ENCODE results near the gene CECR2. TPM values are rescaled to one million over a fixed set of nuclear protein-coding genes. Genes with fewer than 3 reads are reported as not detected.

CECR2 gene
- total RNA-seq, 3 donors from 2014 or later, result 0.32 to 0.66 (median 0.44) TPM

DNA sequence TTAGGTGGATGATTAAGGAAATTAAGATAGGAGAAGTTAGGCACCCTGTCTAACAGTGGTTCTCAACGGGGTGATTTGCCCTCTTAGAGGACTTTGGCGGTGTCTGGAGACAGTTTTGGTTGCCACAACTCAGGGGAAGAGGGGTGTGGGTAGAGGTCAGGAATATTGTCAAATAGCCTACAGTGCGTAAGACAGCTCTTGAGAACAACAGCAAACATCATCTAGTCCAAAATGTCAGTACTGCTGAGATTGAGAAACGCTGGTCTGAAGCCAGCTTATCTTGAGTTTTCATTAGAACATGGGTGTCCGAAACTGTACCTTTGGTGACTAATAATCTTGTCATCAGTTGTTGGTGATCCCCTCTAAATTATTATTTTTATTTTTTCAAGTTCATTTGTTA is 38.4 kb downstream of the CECR2 start:
- H3K4me1 ChIP-seq, result no peaks in the 10 kb centered on the region
- TF ChIP-seq POLR2AphosphoS5 (IDR thresholded peaks at IDR 0.05) (no peak), POLR2A (IDR thresholded peaks at IDR 0.05) (no peak)
- TF ChIP-seq, protein P1, sequence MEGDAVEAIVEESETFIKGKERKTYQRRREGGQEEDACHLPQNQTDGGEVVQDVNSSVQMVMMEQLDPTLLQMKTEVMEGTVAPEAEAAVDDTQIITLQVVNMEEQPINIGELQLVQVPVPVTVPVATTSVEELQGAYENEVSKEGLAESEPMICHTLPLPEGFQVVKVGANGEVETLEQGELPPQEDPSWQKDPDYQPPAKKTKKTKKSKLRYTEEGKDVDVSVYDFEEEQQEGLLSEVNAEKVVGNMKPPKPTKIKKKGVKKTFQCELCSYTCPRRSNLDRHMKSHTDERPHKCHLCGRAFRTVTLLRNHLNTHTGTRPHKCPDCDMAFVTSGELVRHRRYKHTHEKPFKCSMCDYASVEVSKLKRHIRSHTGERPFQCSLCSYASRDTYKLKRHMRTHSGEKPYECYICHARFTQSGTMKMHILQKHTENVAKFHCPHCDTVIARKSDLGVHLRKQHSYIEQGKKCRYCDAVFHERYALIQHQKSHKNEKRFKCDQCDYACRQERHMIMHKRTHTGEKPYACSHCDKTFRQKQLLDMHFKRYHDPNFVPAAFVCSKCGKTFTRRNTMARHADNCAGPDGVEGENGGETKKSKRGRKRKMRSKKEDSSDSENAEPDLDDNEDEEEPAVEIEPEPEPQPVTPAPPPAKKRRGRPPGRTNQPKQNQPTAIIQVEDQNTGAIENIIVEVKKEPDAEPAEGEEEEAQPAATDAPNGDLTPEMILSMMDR (IDR thresholded peaks at IDR 0.05), result no peak

GRCh38 chr22:17410576-17410975 is 41.3 kb downstream of the CECR2 start:
- Histone ChIP-seq H3K4me1 (no peaks in the 10 kb centered on the region), H3K9me3 (no peaks in the 10 kb centered on the region), H3K4me3 (no peak overlapping the region), H3K27ac (no peak overlapping the region), H3K27me3 (no peaks in the 10 kb centered on the region), H3K36me3 (no peaks in the 10 kb centered on the region)
- no peak for TF ChIP-seq POLR2AphosphoS5 (IDR thresholded peaks at IDR 0.05)
- no peak for TF ChIP-seq POLR2A (IDR thresholded peaks at IDR 0.05)
- TF ChIP-seq, protein P1 (IDR thresholded peaks at IDR 0.05), result no peak
- intact Hi-C loops (cut with DNase I; ENCODE audit: low total_unique reads), result no loop called here
- DNase-seq (ENCODE audit: low spot score in 2 of 2), result no peak

More for the DNA sequence above, 38.4 kb downstream of the CECR2 start:
- Histone ChIP-seq H3K27ac (no peak overlapping the region), H3K27me3 (no peaks in the 10 kb centered on the region), H3K4me3 (no peak overlapping the region), H3K9me3 (no peaks in the 10 kb centered on the region), H3K36me3 (no peaks in the 10 kb centered on the region)
- no peak for DNase-seq (ENCODE audit: low spot score in 2 of 2)
- intact Hi-C loops (cut with DNase I; ENCODE audit: low total_unique reads), result no loop called here

DNA sequence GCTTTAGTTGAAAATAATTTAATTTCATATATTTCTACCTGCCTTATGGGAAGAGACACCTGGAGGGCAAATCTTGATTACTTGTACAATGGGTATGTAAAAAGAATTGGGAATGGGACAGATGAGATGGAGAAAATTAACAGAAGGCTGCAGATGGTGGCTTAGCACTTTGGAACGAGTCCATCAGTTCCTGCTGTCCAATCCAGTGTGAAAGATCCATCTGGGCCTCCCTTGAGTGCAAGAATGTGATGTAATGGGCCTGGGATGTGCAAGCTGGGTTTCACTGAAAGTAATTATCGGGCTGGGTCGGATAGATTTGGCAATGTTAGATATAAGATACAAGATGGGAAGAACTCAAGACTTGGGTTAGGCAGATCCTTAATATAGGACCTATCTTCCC is 42.0 kb downstream of the CECR2 start:
- Histone ChIP-seq H3K4me3 (no peak overlapping the region), H3K27ac (no peak overlapping the region), H3K4me1 (no peaks in the 10 kb centered on the region), H3K27me3 (no peaks in the 10 kb centered on the region), H3K9me3 (no peaks in the 10 kb centered on the region), H3K36me3 (no peaks in the 10 kb centered on the region)
- DNase-seq (ENCODE audit: low spot score in 2 of 2), result no peak
- intact Hi-C loops (cut with DNase I; ENCODE audit: low total_unique reads), result no loop called here
- TF ChIP-seq POLR2AphosphoS5 (IDR thresholded peaks at IDR 0.05), result no peak
- TF ChIP-seq, protein P1 (IDR thresholded peaks at IDR 0.05), result no peak
- no peak for TF ChIP-seq POLR2A (IDR thresholded peaks at IDR 0.05)

DNA sequence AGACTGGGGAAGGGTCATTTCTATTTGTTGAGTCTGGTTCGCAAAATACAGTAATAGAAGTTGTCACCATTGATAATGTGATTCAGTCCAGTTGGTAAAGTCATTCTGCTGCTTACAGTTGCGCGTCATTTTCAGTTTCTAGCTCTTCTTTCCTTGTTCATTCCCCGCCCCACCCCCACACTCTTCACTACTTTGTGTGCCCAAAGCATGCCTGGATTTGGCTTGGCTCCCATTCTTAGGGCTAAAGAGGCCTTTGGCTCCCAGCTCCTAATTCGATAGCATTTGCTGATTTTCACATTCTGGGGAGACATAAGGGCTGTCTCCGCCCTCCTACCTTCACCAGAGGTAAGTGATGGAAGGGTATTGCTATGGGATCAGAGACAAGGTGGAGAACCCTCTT is 43.0 kb downstream of the CECR2 start:
- Histone ChIP-seq H3K9me3 (no peaks in the 10 kb centered on the region), H3K4me3 (no peak overlapping the region), H3K4me1 (no peaks in the 10 kb centered on the region), H3K36me3 (no peaks in the 10 kb centered on the region), H3K27ac (no peak overlapping the region), H3K27me3 (no peaks in the 10 kb centered on the region)
- TF ChIP-seq, protein P1 (IDR thresholded peaks at IDR 0.05), result no peak
- TF ChIP-seq POLR2AphosphoS5 (IDR thresholded peaks at IDR 0.05) (no peak), POLR2A (IDR thresholded peaks at IDR 0.05) (no peak)
- intact Hi-C loops (cut with DNase I; ENCODE audit: low total_unique reads), result no loop called here
- no peak for DNase-seq (ENCODE audit: low spot score in 2 of 2)

DNA sequence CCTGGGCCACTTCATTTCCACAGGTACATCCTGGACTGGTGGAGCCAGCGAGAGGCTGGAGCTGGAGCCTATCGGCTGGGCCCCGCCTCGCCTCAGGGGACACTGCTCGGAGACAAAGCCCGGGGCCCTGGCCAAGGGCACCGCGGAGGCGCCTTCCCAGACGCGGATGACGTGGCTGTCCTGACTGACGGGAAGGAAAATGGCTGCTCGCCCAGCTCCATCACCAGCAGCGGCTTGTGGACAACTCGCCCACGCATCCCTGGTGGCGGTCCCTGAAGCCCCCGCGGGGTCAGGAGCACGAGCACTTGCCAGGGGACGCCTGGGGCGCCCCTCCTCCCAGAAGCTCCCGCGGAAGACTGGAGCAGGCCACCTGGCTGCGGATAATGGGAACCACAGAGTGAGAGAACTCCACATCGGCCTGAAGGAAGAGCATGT is 49.6 kb downstream of the CECR2 start:
- Histone ChIP-seq H3K9me3 (no peaks in the 10 kb centered on the region), H3K36me3 (no peaks in the 10 kb centered on the region), H3K27me3 (no peaks in the 10 kb centered on the region), H3K4me3 (no peak overlapping the region), H3K27ac (no peak overlapping the region), H3K4me1 (no peaks in the 10 kb centered on the region)
- TF ChIP-seq, protein P1 (IDR thresholded peaks at IDR 0.05), result no peak
- no peak for TF ChIP-seq POLR2A (IDR thresholded peaks at IDR 0.05)
- no peak for TF ChIP-seq POLR2AphosphoS5 (IDR thresholded peaks at IDR 0.05)
- no peak for DNase-seq (ENCODE audit: low spot score in 2 of 2)
- intact Hi-C loops (cut with DNase I; ENCODE audit: low total_unique reads), result no loop called here

All from breast epithelium (tissue), 4 donors.